B cell (primary cell): ENCODE data around the gene FZR1. TPM values are rescaled to one million over a fixed set of nuclear protein-coding genes. Genes with fewer than 3 reads are reported as not detected.

ENCODE experiments used
- ATAC-seq: fragments of 200-7000 bp; cut with Tn5 transposase; one replicate; pipeline ENCODE4 v1.10.0; 2021; ENCODE audit warnings: low read depth, mild to moderate bottlenecking, moderate number of reproducible peaks, moderate library complexity
- CTCF ChIA-PET: fragments of 350-600 bp; sonication (Branson Sonifier 250); formaldehyde crosslinking; loops from one replicate; lab custom pipeline; 2021; ENCODE audit warnings: antibody characterized with exemption, inconsistent platforms; lab: Charles Lee
- POLR2A ChIA-PET: fragments of 350-600 bp; sonication (Branson Sonifier 250); formaldehyde crosslinking; loops from one replicate; lab custom pipeline; 2021; ENCODE audit warnings: antibody characterized with exemption; lab: Charles Lee
- DNase-seq: peaks from one replicate; pipeline ENCODE4 v3.0.0; 2013
- H2AFZ ChIP-seq: 2 replicates; pipeline ENCODE4 v1.6.1; 2012; ENCODE audit warnings: mild to moderate bottlenecking, low read depth, low read length; ENCODE audit not compliant: insufficient read depth, poor library complexity, severe bottlenecking
- H3K27ac ChIP-seq, 2 donors: 1 replicate in 1 of 2; 2 replicates in 1 of 2; pipeline ENCODE4 v1.5.1; 2012 to 2013; ENCODE audit warnings: low read length in 2 of 2, mild to moderate bottlenecking in 2 of 2, moderate library complexity in 1 of 2
- H3K27me3 ChIP-seq, 4 experiments: fragments of 200-600 bp in 1 of 4; sonication (generic) in 1 of 4; replicated peaks in 1 of 4; 1 replicate in 2 of 4; 2 replicates in 2 of 4; pipeline versions ENCODE4 v1.6.1 to v1.7.0; 2013 to 2016; ENCODE audit warnings: low read length in 3 of 4, mild to moderate bottlenecking in 2 of 4, mixed read lengths in 1 of 4, moderate library complexity in 1 of 4; ENCODE audit not compliant: insufficient read depth in 4 of 4, control insufficient read depth in 3 of 4; ENCODE audit errors: control extremely low read depth in 1 of 4
- H3K36me3 ChIP-seq, 2 experiments: replicated peaks in 1 of 2; 1 replicate in 1 of 2; 2 replicates in 1 of 2; pipeline versions ENCODE4 v1.6.1 to v1.7.1; 2013; ENCODE audit warnings: low read length in 1 of 2; ENCODE audit not compliant: insufficient read depth in 2 of 2, control insufficient read depth in 1 of 2; ENCODE audit errors: control extremely low read depth in 1 of 2, extremely low read depth in 1 of 2
- H3K4me1 ChIP-seq, 2 donors: fragments of 200-600 bp in 1 of 2; sonication (generic) in 1 of 2; 1 replicate in 1 of 2; 2 replicates in 1 of 2; pipeline versions ENCODE4 v1.5.1 to v1.6.1; 2013 to 2017; ENCODE audit warnings: low read length in 2 of 2; ENCODE audit not compliant: control insufficient read depth in 2 of 2, insufficient read depth in 2 of 2
- H3K4me2 ChIP-seq: replicated peaks from 2 replicates; pipeline ENCODE3; 2012; ENCODE audit warnings: mild to moderate bottlenecking, low read depth, low read length; ENCODE audit not compliant: poor library complexity, severe bottlenecking
- H3K4me3 ChIP-seq, 5 experiments: fragments of 200-600 bp in 1 of 5; sonication (generic) in 1 of 5; 1 replicate in 3 of 5; 2 replicates in 2 of 5; pipeline versions ENCODE4 v1.5.1 to v1.7.0; 2011 to 2016; ENCODE audit warnings: low read length in 4 of 5, mild to moderate bottlenecking in 4 of 5, low read depth in 2 of 5, control low read depth in 1 of 5, moderate library complexity in 1 of 5; ENCODE audit not compliant: insufficient read depth in 1 of 5; ENCODE audit errors: control extremely low read depth in 1 of 5, extremely low read depth in 1 of 5
- H3K79me2 ChIP-seq: fragments of 200-600 bp; sonication (generic); one replicate; pipeline ENCODE4 v1.6.0; 2016; ENCODE audit warnings: low read length; ENCODE audit not compliant: control insufficient read depth, insufficient read depth
- H3K9ac ChIP-seq: fragments of 200-600 bp; sonication (generic); 2 replicates; pipeline ENCODE4 v1.6.1; 2017; ENCODE audit warnings: mild to moderate bottlenecking, low read length, moderate library complexity
- H3K9me3 ChIP-seq, 3 donors: one replicate each; pipeline versions ENCODE4 v1.6.1 to v1.7.1; 2013; ENCODE audit warnings: low read length in 2 of 3; ENCODE audit not compliant: control insufficient read depth in 2 of 3, insufficient read depth in 1 of 3; ENCODE audit errors: control extremely low read depth in 1 of 3
- H4K20me1 ChIP-seq: 2 replicates; pipeline ENCODE4 v1.6.0; 2012; ENCODE audit warnings: mild to moderate bottlenecking, low read length; ENCODE audit not compliant: insufficient read depth, control insufficient read depth, poor library complexity, severe bottlenecking
- H3K27ac Mint-ChIP-seq: one replicate; pipeline ENCODE4 v1.8.0; 2021; ENCODE audit warnings: mixed read lengths
- H3K27me3 Mint-ChIP-seq: one replicate; pipeline ENCODE4 v1.8.0; 2021; ENCODE audit warnings: mixed read lengths
- H3K4me1 Mint-ChIP-seq: one replicate; pipeline ENCODE4 v1.8.0; 2021; ENCODE audit warnings: mixed read lengths
- H3K4me3 Mint-ChIP-seq: one replicate; pipeline ENCODE4 v1.8.0; 2021; ENCODE audit warnings: mixed read lengths
- H3K9me3 Mint-ChIP-seq: one replicate; pipeline ENCODE4 v1.8.0; 2022; ENCODE audit warnings: mixed read lengths; ENCODE audit not compliant: insufficient read depth
- CTCF ChIP-seq: fragments of 200-600 bp; IDR thresholded peaks from one replicate; pipeline ENCODE4 v1.8.0; 2022; ENCODE audit warnings: antibody characterized with exemption, mild to moderate bottlenecking
- EZH2 ChIP-seq: IDR thresholded peaks from 2 replicates; pipeline ENCODE4 v1.6.1; 2012; ENCODE audit warnings: borderline replicate concordance, low read depth, mild to moderate bottlenecking, moderate library complexity, low read length; ENCODE audit not compliant: insufficient read depth, poor library complexity, severe bottlenecking
- WGBS: methylation state at CpG from one replicate; pipeline ENCODE4 v1.1.5; 2013; ENCODE audit warnings: missing lambda C conversion rate; ENCODE audit not compliant: insufficient coverage; 5-methylcytosine and 5-hydroxymethylcytosine counted together
- intact Hi-C: fragments of 100-400 bp; cut with micrococcal nuclease; formaldehyde crosslinking; loops from one replicate; pipeline ENCODE4 v1.10.0; 2022
- polyA plus RNA-seq: library from polyadenylated mRNA; depleted of rRNA; stranded (reverse); fragments of >200 nt; gene quantifications from 2 replicates; pipeline ENCODE4 v1.2.3, GENCODE V29; 2012
- total RNA-seq, 2 donors: library from RNA; stranded (reverse); fragments of 120-200 nt in 1 of 2; gene quantifications; 1 replicate in 1 of 2; 2 replicates in 1 of 2; pipeline versions ENCODE4 v1.2.3 to v1.2.4, GENCODE V29; 2013 to 2022

Gene FZR1
- total and polyA plus RNA-seq, 2 donors (not counting 1 experiment from before 2014, with no cell fraction given) = 83.5 to 96.1 TPM

DNA sequence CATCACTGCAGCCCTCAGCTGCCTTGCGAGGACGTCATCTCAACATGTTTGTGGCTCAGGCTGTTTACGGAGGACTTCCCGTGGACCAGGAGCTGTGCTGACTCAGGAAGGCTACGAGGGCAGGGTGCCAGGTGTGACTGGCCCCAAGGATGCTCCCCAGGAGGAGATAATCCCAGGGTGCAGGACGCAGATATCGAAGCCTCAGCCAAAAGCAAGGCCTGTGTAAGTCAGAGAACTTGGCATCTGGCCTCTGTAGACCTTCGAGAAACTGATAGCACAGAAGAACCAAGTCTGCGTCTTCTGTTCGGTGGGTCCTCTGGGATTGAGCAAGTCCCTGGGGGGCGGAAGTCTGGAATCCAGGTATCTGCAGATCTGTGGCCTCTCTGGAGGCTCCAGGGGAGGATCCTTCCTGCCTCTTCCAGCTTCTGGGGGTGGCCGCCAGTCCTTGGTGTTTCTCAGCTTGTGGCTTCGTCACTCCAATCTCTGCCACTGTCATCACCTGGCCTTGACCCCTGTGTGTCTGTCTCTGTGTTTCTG, 3.0 kb upstream of the FZR1 start:
- CTCF ChIA-PET = no interaction called here
- Histone ChIP-seq H3K4me1 (peaks cover 18 to 32% of the 10 kb centered on the region in 2 donors), H3K4me2 (no peak overlapping the region), H3K27me3 (no peaks in the 10 kb centered on the region), H2AFZ (no peak overlapping the region), H4K20me1 (peaks cover 9% of the 10 kb centered on the region), H3K4me3 (no peak overlapping the region), H3K9ac (no peak overlapping the region), H3K79me2 (peaks cover 50% of the 10 kb centered on the region), H3K36me3 (no peaks in the 10 kb centered on the region), H3K27ac (no peak overlapping the region), H3K9me3 (no peaks in the 10 kb centered on the region)
- no peaks in the 10 kb centered on the region for H3K9me3 Mint-ChIP-seq
- WGBS = 91% methylated on average over 11 of the region's 13 CpGs
- no peak for TF ChIP-seq EZH2
- no peak for TF ChIP-seq CTCF
- POLR2A ChIA-PET = interaction anchor here (0.7 to 1.1 kb wide), 2 partner anchors 14 to 314 kb away, joined by 3 to 4 read pairs; no protein-coding TSS in a partner anchor
- no peaks in the 10 kb centered on the region for H3K27me3 Mint-ChIP-seq
- peaks cover 40% of the 10 kb centered on the region for H3K4me1 Mint-ChIP-seq
- H3K27ac Mint-ChIP-seq = no peak overlapping the region
- ATAC-seq (no peak), DNase-seq (no peak)
- H3K4me3 Mint-ChIP-seq = no peak overlapping the region
- intact Hi-C loops = loop anchor here (10.0 kb wide), 1 partner anchor 972 kb away; the partner anchor contains the start of gene HDGFL2

DNA sequence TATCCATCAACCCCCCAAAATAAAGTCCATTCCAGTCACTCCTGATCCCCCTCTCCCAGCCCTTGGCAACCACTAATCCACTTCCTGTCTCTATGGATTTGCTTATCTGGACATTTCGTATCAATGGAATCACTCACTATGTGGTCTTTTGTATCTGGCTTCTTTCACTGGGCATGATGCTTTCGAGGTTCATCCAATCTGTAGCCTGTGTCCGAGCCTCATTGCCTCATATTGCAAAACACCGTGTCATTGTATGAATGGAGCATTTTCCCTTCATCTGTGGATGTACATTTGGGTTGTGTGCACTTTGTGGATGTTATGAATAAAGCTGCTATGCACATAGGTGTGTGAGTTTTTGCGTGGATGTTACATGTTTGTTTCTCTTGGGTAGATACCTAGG, 1.4 kb upstream of the FZR1 start:
- DNase-seq (no peak), ATAC-seq (no peak)
- Mint-ChIP-seq H3K9me3 (no peaks in the 10 kb centered on the region), H3K27ac (peak overlapping the region; percentile 75), H3K4me3 (peak overlapping the region; percentile 68), H3K4me1 (peaks cover 50% of the 10 kb centered on the region), H3K27me3 (no peaks in the 10 kb centered on the region)
- intact Hi-C loops = loop anchor here (1.0 to 10.0 kb wide), 6 partner anchors 69 to 1288 kb away; partner anchors contain the start of genes APBA3, FEM1A, HDGFL2 and MRPL54
- Histone ChIP-seq H3K4me2 (no peak overlapping the region), H3K9me3 (no peaks in the 10 kb centered on the region), H3K4me3 (no peak overlapping the region), H4K20me1 (peaks cover 19% of the 10 kb centered on the region), H3K27ac (no peak overlapping the region), H3K27me3 (no peaks in the 10 kb centered on the region), H2AFZ (no peak overlapping the region), H3K9ac (no peak overlapping the region), H3K79me2 (peaks cover 50% of the 10 kb centered on the region), H3K36me3 (peaks cover 0 to 6% of the 10 kb centered on the region in 2 experiments), H3K4me1 (peaks cover 16 to 26% of the 10 kb centered on the region in 2 donors)
- ChIA-PET CTCF (no interaction called here), POLR2A (interaction anchor here (0.7 kb wide), 1 partner anchor 46 kb away, joined by 3 read pairs; no protein-coding TSS in a partner anchor)
- no peak for TF ChIP-seq EZH2
- TF ChIP-seq CTCF = no peak
- 96% methylated on average over 4 of the region's 5 CpGs for WGBS
